ENCODE data around the gene FRS3.

- TF ChIP-seq CTCF (IDR thresholded peaks at IDR 0.05), result no peak
- no peak for TF ChIP-seq POLR2A (IDR thresholded peaks at IDR 0.05)
Observed at GRCh38 chr6:41811095-41811494, 31.4 kb upstream of the FRS3 start.
